T-cell (primary cell): ENCODE results near the gene CDH13. TPM values are rescaled to one million over a fixed set of nuclear protein-coding genes. Genes with fewer than 3 reads are reported as not detected.

Experiments
- ATAC-seq, 4 experiments: fragments of 200-7000 bp in 3 of 4; fragments of 150-1000 bp in 1 of 4; cut with Tn5 transposase; replicated peaks in 1 of 4; 1 replicate in 3 of 4; 2 replicates in 1 of 4; pipeline ENCODE4 v1.10.0; 2021; ENCODE audit warnings: moderate library complexity in 3 of 4, mild to moderate bottlenecking in 2 of 4, moderate number of reproducible peaks in 1 of 4
- CTCF ChIA-PET, 2 donors: fragments of 300-600 bp; sonication (Branson Sonifier 250); formaldehyde crosslinking; loops; one replicate each; lab custom pipeline; 2022; ENCODE audit warnings: antibody characterized with exemption in 2 of 2; lab: Charles Lee
- POLR2A ChIA-PET, 2 donors: fragments of 300-600 bp; sonication (Branson Sonifier 250); formaldehyde crosslinking; loops; one replicate each; lab custom pipeline; 2022; ENCODE audit warnings: antibody characterized with exemption in 2 of 2; lab: Charles Lee
- DNase-seq, 35 experiments: peaks; one replicate each; pipeline versions ENCODE4 v3.0.0 to v3.0.0-alpha.2; 2013 to 2023
- H3K27ac ChIP-seq: one replicate; pipeline ENCODE4 v1.5.1; 2013; ENCODE audit warnings: low read length
- H3K27me3 ChIP-seq, 2 experiments: replicated peaks in 1 of 2; 1 replicate in 1 of 2; 2 replicates in 1 of 2; pipeline versions ENCODE4 v1.6.1 to v1.7.0; 2013; ENCODE audit warnings: low read length in 1 of 2, mixed read lengths in 1 of 2; ENCODE audit not compliant: control insufficient read depth in 2 of 2, insufficient read depth in 2 of 2; ENCODE audit errors: extremely low read depth in 1 of 2
- H3K36me3 ChIP-seq, 2 donors: 1 replicate in 1 of 2; 2 replicates in 1 of 2; pipeline versions ENCODE4 v1.6.1 to v1.7.0; 2013; ENCODE audit warnings: low read length in 1 of 2; ENCODE audit not compliant: control insufficient read depth in 2 of 2, insufficient read depth in 1 of 2; ENCODE audit errors: extremely low read depth in 1 of 2
- H3K4me1 ChIP-seq, 2 experiments: 1 replicate in 1 of 2; 2 replicates in 1 of 2; pipeline versions ENCODE4 v1.6.1 to v1.7.0; 2013; ENCODE audit warnings: low read length in 2 of 2, mixed read lengths in 1 of 2; ENCODE audit not compliant: insufficient read depth in 2 of 2, control insufficient read depth in 1 of 2; ENCODE audit errors: extremely low read depth in 1 of 2
- H3K4me3 ChIP-seq, 2 donors: 1 replicate in 1 of 2; 2 replicates in 1 of 2; pipeline versions ENCODE4 v1.5.1 to v1.7.0; 2013; ENCODE audit warnings: mild to moderate bottlenecking in 2 of 2, low read length in 1 of 2, moderate library complexity in 1 of 2; ENCODE audit not compliant: control insufficient read depth in 1 of 2; ENCODE audit errors: extremely low read depth in 1 of 2
- H3K9me3 ChIP-seq: 2 replicates; pipeline ENCODE4 v1.7.0; 2013
- H3K27ac Mint-ChIP-seq, 2 donors: one replicate each; pipeline ENCODE4 v1.8.0; 2020 to 2021; ENCODE audit warnings: mild to moderate bottlenecking in 2 of 2, mixed read lengths in 2 of 2
- H3K27me3 Mint-ChIP-seq, 2 donors: one replicate each; pipeline ENCODE4 v1.8.0; 2021 to 2022; ENCODE audit warnings: mixed read lengths in 2 of 2
- H3K36me3 Mint-ChIP-seq: one replicate; pipeline ENCODE4 v1.8.0; 2021; ENCODE audit warnings: mixed read lengths
- H3K4me1 Mint-ChIP-seq, 3 donors: one replicate each; pipeline ENCODE4 v1.8.0; 2020 to 2022; ENCODE audit warnings: mixed read lengths in 3 of 3, mild to moderate bottlenecking in 1 of 3
- H3K4me3 Mint-ChIP-seq, 3 donors: one replicate each; pipeline ENCODE4 v1.8.0; 2020 to 2022; ENCODE audit warnings: mild to moderate bottlenecking in 3 of 3, mixed read lengths in 3 of 3, moderate library complexity in 3 of 3
- H3K9me3 Mint-ChIP-seq, 3 donors: one replicate each; pipeline ENCODE4 v1.8.0; 2020 to 2022; ENCODE audit warnings: mixed read lengths in 3 of 3
- WGBS: methylation state at CpG from one replicate; pipeline ENCODE4 v1.1.5; 2013; ENCODE audit warnings: missing lambda C conversion rate; ENCODE audit not compliant: insufficient coverage; 5-methylcytosine and 5-hydroxymethylcytosine counted together
- total RNA-seq, 35 experiments: library from RNA in 6 of 35; stranded (reverse) in 6 of 35; fragments of 120-200 nt in 1 of 35; gene quantifications; one replicate each; pipeline versions ENCODE4 v1.2.1 to v1.2.4 and lab custom pipeline; 2013 to 2026

The CDH13 gene
- total RNA-seq, 5 donors from 2014 or later (not counting 1 experiment from before 2014, with no cell fraction given): not detected

DNA sequence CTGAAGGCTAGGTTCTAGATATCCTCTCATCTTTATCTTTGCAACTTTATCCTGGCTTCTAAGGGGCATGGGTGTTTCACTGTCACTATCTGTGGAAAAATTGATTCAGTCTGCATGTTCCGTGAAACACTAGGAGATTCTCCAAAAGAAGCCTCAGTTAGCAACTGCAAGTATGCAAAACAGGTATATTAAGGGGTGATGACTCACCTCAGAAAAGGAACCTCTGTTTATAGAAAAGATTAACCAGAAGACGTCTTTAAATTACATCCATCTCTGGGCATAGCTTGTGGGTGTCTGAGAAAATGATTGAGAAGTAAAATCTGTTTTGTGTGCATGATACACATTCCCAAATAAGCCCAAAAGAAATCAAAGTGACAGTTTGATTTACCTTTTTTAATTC is 827.2 kb downstream of the CDH13 start:
- Mint-ChIP-seq H3K27ac (no peak overlapping the region), H3K4me3 (no peak overlapping the region), H3K9me3 (peaks cover 0 to 11% (median 0%) of the 10 kb centered on the region in 3 donors), H3K27me3 (peaks cover 5 to 10% of the 10 kb centered on the region in 2 donors), H3K4me1 (no peaks in the 10 kb centered on the region), H3K36me3 (no peaks in the 10 kb centered on the region)
- Histone ChIP-seq H3K36me3 (no peaks in the 10 kb centered on the region), H3K9me3 (no peaks in the 10 kb centered on the region), H3K4me1 (no peaks in the 10 kb centered on the region), H3K4me3 (no peak overlapping the region), H3K27me3 (peaks cover 0 to 3% of the 10 kb centered on the region in 2 experiments), H3K27ac (no peak overlapping the region)
- ATAC-seq (no peak), DNase-seq (no peak)
- WGBS: no CpG with 5 or more reads among the region's 2 CpGs
- ChIA-PET CTCF (no interaction called here), POLR2A (no interaction called here)

- no peak overlapping the region for H3K27ac ChIP-seq
Observed at GRCh38 chr16:83455716-83456115, 828.9 kb downstream of the CDH13 start.

DNA sequence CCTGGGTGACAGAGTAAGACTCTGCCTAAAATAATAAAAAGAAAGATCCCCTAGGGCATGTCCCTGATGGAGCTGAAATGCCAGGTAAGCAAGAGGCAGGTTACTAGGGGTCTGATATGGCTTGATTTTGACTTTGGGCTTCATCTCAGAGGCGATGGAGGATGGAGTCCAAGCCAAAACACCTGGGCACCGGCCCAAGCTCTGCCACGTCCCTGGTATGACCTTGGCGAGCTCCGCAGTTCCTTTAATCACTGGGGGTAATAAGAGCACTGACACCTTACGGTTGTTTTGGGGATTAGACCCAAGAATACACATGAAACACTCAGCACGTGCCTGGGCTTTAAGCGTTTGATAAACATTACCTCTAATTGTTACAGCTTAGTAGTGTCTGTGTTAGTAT is 830.2 kb downstream of the CDH13 start:
- no peak overlapping the region for H3K27ac ChIP-seq
- DNase-seq: no peak
- Mint-ChIP-seq H3K36me3 (no peaks in the 10 kb centered on the region), H3K9me3 (peaks cover 0 to 11% (median 0%) of the 10 kb centered on the region in 3 donors), H3K4me3 (no peak overlapping the region), H3K27ac (no peak overlapping the region), H3K27me3 (peaks cover 5 to 10% of the 10 kb centered on the region in 2 donors), H3K4me1 (no peaks in the 10 kb centered on the region)
- no peak for ATAC-seq
- CTCF ChIA-PET: no interaction called here
- WGBS: 78% methylated on average over 4 of the region's 8 CpGs
- no peaks in the 10 kb centered on the region for H3K36me3 ChIP-seq
- H3K4me1 ChIP-seq: no peaks in the 10 kb centered on the region
- POLR2A ChIA-PET: no interaction called here
- H3K9me3 ChIP-seq: no peaks in the 10 kb centered on the region
- H3K4me3 ChIP-seq: no peak overlapping the region
- H3K27me3 ChIP-seq: peaks cover 0 to 3% of the 10 kb centered on the region in 2 experiments

More at GRCh38 chr16:83455716-83456115, 828.9 kb downstream of the CDH13 start:
- Mint-ChIP-seq H3K27ac (no peak overlapping the region), H3K4me1 (no peaks in the 10 kb centered on the region), H3K27me3 (peaks cover 5 to 10% of the 10 kb centered on the region in 2 donors), H3K36me3 (no peaks in the 10 kb centered on the region), H3K9me3 (peaks cover 0 to 11% (median 0%) of the 10 kb centered on the region in 3 donors), H3K4me3 (no peak overlapping the region)
- ChIA-PET CTCF (no interaction called here), POLR2A (no interaction called here)
- Histone ChIP-seq H3K9me3 (no peaks in the 10 kb centered on the region), H3K4me3 (no peak overlapping the region), H3K36me3 (no peaks in the 10 kb centered on the region), H3K4me1 (no peaks in the 10 kb centered on the region), H3K27me3 (peaks cover 0 to 3% of the 10 kb centered on the region in 2 experiments)
- 50% methylated on average over 1 of the region's 6 CpGs for WGBS
- no peak for DNase-seq
- ATAC-seq: no peak

DNA sequence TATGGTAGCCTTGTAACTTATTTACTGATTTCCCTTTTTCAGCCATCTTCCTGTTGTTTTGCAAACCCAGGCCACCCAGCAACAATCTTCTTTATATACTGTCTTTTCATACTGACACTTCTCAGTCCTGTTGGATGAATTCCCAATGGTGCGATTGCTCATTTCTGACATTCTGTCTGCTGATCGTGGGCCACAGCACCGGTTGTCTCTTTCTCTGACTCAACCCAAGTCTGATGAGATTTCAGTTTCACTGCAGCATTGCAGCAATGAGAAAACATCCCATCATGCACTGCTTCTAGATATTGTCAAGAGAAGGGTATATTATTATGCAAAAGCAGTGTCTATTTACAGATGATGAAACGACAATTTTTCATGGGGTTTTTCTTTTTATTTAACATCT is 831.8 kb downstream of the CDH13 start:
- no peak overlapping the region for H3K27ac Mint-ChIP-seq
- Histone ChIP-seq H3K4me1 (no peaks in the 10 kb centered on the region), H3K27me3 (peaks cover 0 to 3% of the 10 kb centered on the region in 2 experiments), H3K9me3 (no peaks in the 10 kb centered on the region), H3K4me3 (no peak overlapping the region), H3K36me3 (no peaks in the 10 kb centered on the region), H3K27ac (no peak overlapping the region)
- POLR2A ChIA-PET: no interaction called here
- H3K4me1 Mint-ChIP-seq: no peaks in the 10 kb centered on the region
- peaks cover 0 to 11% (median 0%) of the 10 kb centered on the region in 3 donors for H3K9me3 Mint-ChIP-seq
- WGBS: 48% methylated on average over 2 of the region's 4 CpGs
- DNase-seq (no peak), ATAC-seq (no peak)
- no peak overlapping the region for H3K4me3 Mint-ChIP-seq
- CTCF ChIA-PET: no interaction called here
- peaks cover 5 to 10% of the 10 kb centered on the region in 2 donors for H3K27me3 Mint-ChIP-seq
- H3K36me3 Mint-ChIP-seq: no peaks in the 10 kb centered on the region

- ChIA-PET POLR2A (no interaction called here), CTCF (no interaction called here)
- Histone ChIP-seq H3K4me1 (no peaks in the 10 kb centered on the region), H3K36me3 (no peaks in the 10 kb centered on the region), H3K4me3 (no peak overlapping the region), H3K27ac (no peak overlapping the region), H3K9me3 (no peaks in the 10 kb centered on the region), H3K27me3 (no peaks in the 10 kb centered on the region)
- DNase-seq: no peak
- ATAC-seq: no peak
- no peaks in the 10 kb centered on the region for H3K36me3 Mint-ChIP-seq
- 89% methylated on average over 4 of the region's 6 CpGs for WGBS
- no peaks in the 10 kb centered on the region for H3K27me3 Mint-ChIP-seq
- H3K9me3 Mint-ChIP-seq: peaks cover 0 to 3% (median 0%) of the 10 kb centered on the region in 3 donors
- H3K4me1 Mint-ChIP-seq: no peaks in the 10 kb centered on the region
- no peak overlapping the region for H3K4me3 Mint-ChIP-seq
- no peak overlapping the region for H3K27ac Mint-ChIP-seq
Observed at GRCh38 chr16:83464991-83465390, 838.2 kb downstream of the CDH13 start.

GRCh38 chr16:83470416-83470815 is 843.6 kb downstream of the CDH13 start:
- ChIA-PET CTCF (no interaction called here), POLR2A (no interaction called here)
- H3K27ac ChIP-seq: no peak overlapping the region
- H3K27me3 Mint-ChIP-seq: no peaks in the 10 kb centered on the region
- DNase-seq: no peak
- H3K9me3 ChIP-seq: no peaks in the 10 kb centered on the region
- no peak overlapping the region for H3K4me3 Mint-ChIP-seq
- peaks cover 0 to 3% (median 0%) of the 10 kb centered on the region in 3 donors for H3K9me3 Mint-ChIP-seq
- H3K27me3 ChIP-seq: peaks cover 0 to 4% of the 10 kb centered on the region in 2 experiments
- no peaks in the 10 kb centered on the region for H3K4me1 ChIP-seq
- no peaks in the 10 kb centered on the region for H3K36me3 Mint-ChIP-seq
- ATAC-seq: no peak
- H3K27ac Mint-ChIP-seq: no peak overlapping the region
- no peaks in the 10 kb centered on the region for H3K4me1 Mint-ChIP-seq
- no peaks in the 10 kb centered on the region for H3K36me3 ChIP-seq
- WGBS: no CpG with 5 or more reads among the region's 3 CpGs
- H3K4me3 ChIP-seq: no peak overlapping the region
